ENCODE data around the gene PIK3CA. TPM values are rescaled to one million over a fixed set of nuclear protein-coding genes. Genes with fewer than 3 reads are reported as not detected.

Gene PIK3CA
- total and polyA plus RNA-seq, 12 donors: 4.1 to 52.4 (median 24.6) TPM

DNA sequence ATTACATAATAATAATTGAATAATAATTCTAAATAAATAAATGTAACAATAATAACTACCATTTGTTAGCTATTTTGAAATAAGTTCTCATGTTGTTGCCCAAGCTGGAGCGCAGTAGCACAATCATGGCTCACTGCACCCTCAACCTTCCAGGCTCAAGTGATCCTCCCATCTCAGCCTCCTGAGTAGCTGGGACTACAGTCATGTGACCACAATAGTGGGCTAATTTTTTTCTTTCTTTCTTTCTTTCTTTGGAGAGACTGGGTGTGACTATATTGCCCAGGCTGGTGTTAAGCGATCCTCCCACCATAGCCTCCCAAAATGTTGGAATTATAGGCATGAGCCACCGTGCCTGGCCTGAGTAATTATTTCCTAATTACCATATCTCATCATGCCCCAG lies 133.7 kb downstream of the PIK3CA start:
- Histone ChIP-seq H3K27ac (no peak overlapping the region), H3K4me1 (replicated peaks in 1 of 2) (no peaks in the 10 kb centered on the region), H3K27me3 (no peaks in the 10 kb centered on the region), H3K36me3 (replicated peaks in 1 of 2) (no peaks in the 10 kb centered on the region), H3K4me3 (no peak overlapping the region), H3K9me3 (replicated peaks in 1 of 3) (no peaks in the 10 kb centered on the region)
- TF ChIP-seq, protein P1, sequence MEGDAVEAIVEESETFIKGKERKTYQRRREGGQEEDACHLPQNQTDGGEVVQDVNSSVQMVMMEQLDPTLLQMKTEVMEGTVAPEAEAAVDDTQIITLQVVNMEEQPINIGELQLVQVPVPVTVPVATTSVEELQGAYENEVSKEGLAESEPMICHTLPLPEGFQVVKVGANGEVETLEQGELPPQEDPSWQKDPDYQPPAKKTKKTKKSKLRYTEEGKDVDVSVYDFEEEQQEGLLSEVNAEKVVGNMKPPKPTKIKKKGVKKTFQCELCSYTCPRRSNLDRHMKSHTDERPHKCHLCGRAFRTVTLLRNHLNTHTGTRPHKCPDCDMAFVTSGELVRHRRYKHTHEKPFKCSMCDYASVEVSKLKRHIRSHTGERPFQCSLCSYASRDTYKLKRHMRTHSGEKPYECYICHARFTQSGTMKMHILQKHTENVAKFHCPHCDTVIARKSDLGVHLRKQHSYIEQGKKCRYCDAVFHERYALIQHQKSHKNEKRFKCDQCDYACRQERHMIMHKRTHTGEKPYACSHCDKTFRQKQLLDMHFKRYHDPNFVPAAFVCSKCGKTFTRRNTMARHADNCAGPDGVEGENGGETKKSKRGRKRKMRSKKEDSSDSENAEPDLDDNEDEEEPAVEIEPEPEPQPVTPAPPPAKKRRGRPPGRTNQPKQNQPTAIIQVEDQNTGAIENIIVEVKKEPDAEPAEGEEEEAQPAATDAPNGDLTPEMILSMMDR (IDR thresholded peaks at IDR 0.05): no peak
- no peak for DNase-seq
- intact Hi-C loops (cut with DNase I): no loop called here
- 85 to 94% (median 90%) methylated on average over 3 of the region's 3 CpGs for WGBS, 4 donors

DNA sequence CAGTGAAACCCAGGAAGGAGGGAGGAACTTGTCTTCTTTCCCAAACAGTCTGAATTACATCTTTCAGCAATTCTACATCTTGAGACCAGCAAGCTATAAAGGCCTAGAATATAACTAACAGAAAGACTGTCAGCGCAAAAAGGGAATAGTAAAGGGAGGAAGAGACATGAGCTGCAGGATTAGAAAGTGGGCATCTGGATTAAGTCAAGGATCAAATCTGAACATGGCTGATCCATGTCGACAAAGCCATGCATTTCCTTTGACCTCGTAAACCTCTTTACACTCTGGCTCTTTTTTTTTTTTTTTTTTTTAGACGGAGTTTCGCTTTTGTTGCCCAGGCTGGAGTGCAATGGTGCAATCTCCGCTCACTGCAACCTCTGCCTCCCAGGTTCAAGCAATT lies 138.2 kb downstream of the PIK3CA start:
- 77 to 86% (median 85%) methylated on average over 6 of the region's 6 CpGs for WGBS, 4 donors
- H3K9me3 ChIP-seq (replicated peaks in 1 of 3): no peaks in the 10 kb centered on the region
- no peak for TF ChIP-seq POLR2A (IDR thresholded peaks at IDR 0.05)
- TF ChIP-seq, protein P1 (IDR thresholded peaks at IDR 0.05): no peak
- H3K27ac ChIP-seq: no peak overlapping the region
- H3K4me3 ChIP-seq: no peak overlapping the region
- H3K4me1 ChIP-seq (replicated peaks in 1 of 2): no peaks in the 10 kb centered on the region
- no peak for DNase-seq
- no peaks in the 10 kb centered on the region for H3K36me3 ChIP-seq (replicated peaks in 1 of 2)
- intact Hi-C loops (cut with DNase I): no loop called here
- no peaks in the 10 kb centered on the region for H3K27me3 ChIP-seq

DNA sequence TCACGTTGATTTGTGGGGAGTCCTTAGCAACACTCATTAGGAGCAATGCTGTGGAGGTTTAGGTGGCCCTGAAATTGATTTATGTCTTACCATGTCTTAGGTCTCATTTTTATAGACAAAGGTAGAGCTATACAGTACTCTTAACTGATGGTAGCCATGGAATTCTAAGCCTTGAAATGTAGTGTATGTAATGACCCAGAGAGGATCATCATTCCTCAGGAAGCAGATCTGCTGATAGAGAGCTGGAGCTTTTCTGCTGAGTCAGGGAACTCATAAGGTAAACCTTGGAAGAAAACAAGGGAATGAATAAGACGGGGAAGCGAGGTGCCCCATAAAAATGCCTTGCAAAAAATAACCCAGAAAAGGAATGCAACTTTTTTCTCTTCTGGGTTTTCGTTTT lies 140.7 kb downstream of the PIK3CA start:
- WGBS, 4 donors: 52 to 75% (median 66%) methylated on average over 4 of the region's 4 CpGs
- intact Hi-C loops (cut with DNase I): no loop called here

DNA sequence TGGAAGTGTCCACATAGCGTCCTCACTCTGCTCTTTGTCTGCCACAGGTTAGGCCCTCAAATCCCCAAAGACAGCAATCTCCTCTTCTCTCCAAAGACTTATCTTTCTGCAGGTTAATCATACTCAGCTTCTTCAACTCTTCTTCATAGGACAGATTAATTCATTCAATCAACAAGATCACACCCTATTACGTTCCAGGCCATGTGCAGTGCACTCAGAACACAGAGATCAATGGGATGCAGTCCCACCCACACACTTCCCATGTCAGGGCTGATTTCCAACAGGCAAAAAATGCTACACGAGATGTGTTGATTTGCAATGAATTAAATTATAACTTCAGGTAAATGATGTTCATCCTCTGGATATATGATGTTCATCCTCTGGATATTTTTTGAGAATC lies 141.1 kb downstream of the PIK3CA start:
- TF ChIP-seq POLR2A (IDR thresholded peaks at IDR 0.05): no peak
- TF ChIP-seq, protein P1 (IDR thresholded peaks at IDR 0.05): no peak
- DNase-seq: no peak
- H3K27ac ChIP-seq: no peak overlapping the region
- H3K9me3 ChIP-seq (replicated peaks in 1 of 3): no peaks in the 10 kb centered on the region
- WGBS, 4 donors: 56 to 67% (median 62%) methylated on average over 3 of the region's 3 CpGs
- H3K4me3 ChIP-seq: no peak overlapping the region
- no peaks in the 10 kb centered on the region for H3K27me3 ChIP-seq
- no peaks in the 10 kb centered on the region for H3K4me1 ChIP-seq (replicated peaks in 1 of 2)
- intact Hi-C loops (cut with DNase I): no loop called here
- no peaks in the 10 kb centered on the region for H3K36me3 ChIP-seq (replicated peaks in 1 of 2)

More for the DNA sequence above, 140.7 kb downstream of the PIK3CA start:
- no peak for TF ChIP-seq POLR2A (IDR thresholded peaks at IDR 0.05)
- TF ChIP-seq, protein P1 (IDR thresholded peaks at IDR 0.05): no peak
- H3K27me3 ChIP-seq: no peaks in the 10 kb centered on the region
- no peak overlapping the region for H3K4me3 ChIP-seq
- no peak overlapping the region for H3K27ac ChIP-seq
- DNase-seq: no peak
- no peaks in the 10 kb centered on the region for H3K4me1 ChIP-seq (replicated peaks in 1 of 2)
- H3K9me3 ChIP-seq (replicated peaks in 1 of 3): no peaks in the 10 kb centered on the region
- no peaks in the 10 kb centered on the region for H3K36me3 ChIP-seq (replicated peaks in 1 of 2)

Small RNA genes lying within 50 kb of the gene (small RNA-seq; reads per million reads assigned to genes)
- 0 reads per million in 2 donors for gene RF00402

Other genes with a start within 250 kb of the PIK3CA start
- 10 to 100 TPM in 8 of 9 donors, 1 to 10 TPM in 1; 6.7 to 30.0 (median 19.2) TPM for gene ZMAT3, start 76.5 kb upstream of the PIK3CA start, total RNA-seq
- 1 to 10 TPM; 1.8 to 8.5 (median 4.0) TPM for gene ZMAT3, start 76.5 kb upstream of the PIK3CA start, polyA plus RNA-seq
- 1 to 10 TPM in 7 of 9 donors, under 1 TPM in 2; under 0.01 to 5.7 (median 1.8) TPM for gene KCNMB3, start 102.8 kb downstream of the PIK3CA start, total RNA-seq
- 1 to 10 TPM; 2.7 to 4.4 (median 4.3) TPM for gene KCNMB3, start 102.8 kb downstream of the PIK3CA start, polyA plus RNA-seq
- 10 to 100 TPM; 25.9 to 53.4 (median 44.7) TPM for gene ZNF639, start 174.7 kb downstream of the PIK3CA start, total RNA-seq
- 10 to 100 TPM; 14.8 to 52.5 (median 19.0) TPM for gene ZNF639, start 174.7 kb downstream of the PIK3CA start, polyA plus RNA-seq
- gene MFN1, start 199.4 kb downstream of the PIK3CA start, total RNA-seq: 10 to 100 TPM; 20.1 to 60.9 (median 41.9) TPM
- gene MFN1, start 199.4 kb downstream of the PIK3CA start, polyA plus RNA-seq: 10 to 100 TPM; 12.4 to 48.7 (median 15.7) TPM

Measured in adrenal gland (tissue), 12 donors.